ENCODE data around the gene FBXO45.

GRCh38 chr3:196563721-196564225 is 4.7 kb upstream of the FBXO45 start:
- TF ChIP-seq POLR2A (IDR thresholded peaks at IDR 0.05; ENCODE audit: low read depth, low read length): no peak
- no peak for TF ChIP-seq POLR2AphosphoS5 (IDR thresholded peaks at IDR 0.05; ENCODE audit: low read depth, low read length)
- TF ChIP-seq TAF1 (IDR thresholded peaks at IDR 0.05; ENCODE audit: borderline replicate concordance, low read depth, low read length): no peak

Data from GM12892 (cell line).